ENCODE results near the gene UBXN7. TPM values are rescaled to one million over a fixed set of nuclear protein-coding genes. Genes with fewer than 3 reads are reported as not detected.

UBXN7 gene
- total RNA-seq, 1 experiment from 2014 or later = 99.6 TPM

DNA sequence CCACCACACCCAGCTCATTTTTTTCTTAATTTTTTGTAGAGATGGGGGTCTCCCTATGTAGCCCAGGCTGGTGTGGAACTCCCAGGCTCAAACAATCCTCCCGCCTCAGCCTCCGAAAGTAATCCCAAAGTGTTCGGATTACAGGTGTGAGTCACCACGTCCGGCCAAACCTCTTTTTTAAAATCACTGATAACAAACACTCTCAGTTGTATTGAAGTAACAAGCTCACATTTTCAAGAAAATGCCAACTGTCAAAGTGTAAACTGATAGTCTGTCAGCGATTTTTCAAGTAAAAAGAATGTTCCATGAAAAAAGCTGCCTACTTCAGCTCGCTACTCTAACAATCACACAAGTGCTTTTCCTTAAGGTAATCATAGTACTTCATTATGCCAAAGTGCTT is 33.4 kb downstream of the UBXN7 start:
- ChIA-PET CTCF (interaction anchor here (0.6 kb wide), 1 partner anchor 27 kb away, joined by 3 read pairs; no protein-coding TSS in a partner anchor), POLR2A (no interaction called here)
- Mint-ChIP-seq H3K9me3 (no peaks in the 10 kb centered on the region), H3K27me3 (ENCODE audit: low read depth) (no peaks in the 10 kb centered on the region), H3K36me3 (peaks cover 51% of the 10 kb centered on the region), H3K27ac (no peak overlapping the region; the same call in 1 of the 2 replicates), H3K4me3 (no peak overlapping the region), H3K4me1 (no peaks in the 10 kb centered on the region)
- ATAC-seq = no peak
- no peak for DNase-seq (ENCODE audit: low spot score)
- TF ChIP-seq TEAD1 (CRISPR knock-in tag; IDR thresholded peaks at IDR 0.05) = no peak
- no peak for TF ChIP-seq NR2C2 (CRISPR knock-in tag; IDR thresholded peaks at IDR 0.05)
- no peak for TF ChIP-seq SMAD4 (CRISPR knock-in tag; IDR thresholded peaks at IDR 0.05)
- TF ChIP-seq, protein P1, sequence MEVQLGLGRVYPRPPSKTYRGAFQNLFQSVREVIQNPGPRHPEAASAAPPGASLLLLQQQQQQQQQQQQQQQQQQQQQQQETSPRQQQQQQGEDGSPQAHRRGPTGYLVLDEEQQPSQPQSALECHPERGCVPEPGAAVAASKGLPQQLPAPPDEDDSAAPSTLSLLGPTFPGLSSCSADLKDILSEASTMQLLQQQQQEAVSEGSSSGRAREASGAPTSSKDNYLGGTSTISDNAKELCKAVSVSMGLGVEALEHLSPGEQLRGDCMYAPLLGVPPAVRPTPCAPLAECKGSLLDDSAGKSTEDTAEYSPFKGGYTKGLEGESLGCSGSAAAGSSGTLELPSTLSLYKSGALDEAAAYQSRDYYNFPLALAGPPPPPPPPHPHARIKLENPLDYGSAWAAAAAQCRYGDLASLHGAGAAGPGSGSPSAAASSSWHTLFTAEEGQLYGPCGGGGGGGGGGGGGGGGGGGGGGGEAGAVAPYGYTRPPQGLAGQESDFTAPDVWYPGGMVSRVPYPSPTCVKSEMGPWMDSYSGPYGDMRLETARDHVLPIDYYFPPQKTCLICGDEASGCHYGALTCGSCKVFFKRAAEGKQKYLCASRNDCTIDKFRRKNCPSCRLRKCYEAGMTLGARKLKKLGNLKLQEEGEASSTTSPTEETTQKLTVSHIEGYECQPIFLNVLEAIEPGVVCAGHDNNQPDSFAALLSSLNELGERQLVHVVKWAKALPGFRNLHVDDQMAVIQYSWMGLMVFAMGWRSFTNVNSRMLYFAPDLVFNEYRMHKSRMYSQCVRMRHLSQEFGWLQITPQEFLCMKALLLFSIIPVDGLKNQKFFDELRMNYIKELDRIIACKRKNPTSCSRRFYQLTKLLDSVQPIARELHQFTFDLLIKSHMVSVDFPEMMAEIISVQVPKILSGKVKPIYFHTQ (CRISPR knock-in tag; IDR thresholded peaks at IDR 0.05) = no peak
- TF ChIP-seq, protein P2, sequence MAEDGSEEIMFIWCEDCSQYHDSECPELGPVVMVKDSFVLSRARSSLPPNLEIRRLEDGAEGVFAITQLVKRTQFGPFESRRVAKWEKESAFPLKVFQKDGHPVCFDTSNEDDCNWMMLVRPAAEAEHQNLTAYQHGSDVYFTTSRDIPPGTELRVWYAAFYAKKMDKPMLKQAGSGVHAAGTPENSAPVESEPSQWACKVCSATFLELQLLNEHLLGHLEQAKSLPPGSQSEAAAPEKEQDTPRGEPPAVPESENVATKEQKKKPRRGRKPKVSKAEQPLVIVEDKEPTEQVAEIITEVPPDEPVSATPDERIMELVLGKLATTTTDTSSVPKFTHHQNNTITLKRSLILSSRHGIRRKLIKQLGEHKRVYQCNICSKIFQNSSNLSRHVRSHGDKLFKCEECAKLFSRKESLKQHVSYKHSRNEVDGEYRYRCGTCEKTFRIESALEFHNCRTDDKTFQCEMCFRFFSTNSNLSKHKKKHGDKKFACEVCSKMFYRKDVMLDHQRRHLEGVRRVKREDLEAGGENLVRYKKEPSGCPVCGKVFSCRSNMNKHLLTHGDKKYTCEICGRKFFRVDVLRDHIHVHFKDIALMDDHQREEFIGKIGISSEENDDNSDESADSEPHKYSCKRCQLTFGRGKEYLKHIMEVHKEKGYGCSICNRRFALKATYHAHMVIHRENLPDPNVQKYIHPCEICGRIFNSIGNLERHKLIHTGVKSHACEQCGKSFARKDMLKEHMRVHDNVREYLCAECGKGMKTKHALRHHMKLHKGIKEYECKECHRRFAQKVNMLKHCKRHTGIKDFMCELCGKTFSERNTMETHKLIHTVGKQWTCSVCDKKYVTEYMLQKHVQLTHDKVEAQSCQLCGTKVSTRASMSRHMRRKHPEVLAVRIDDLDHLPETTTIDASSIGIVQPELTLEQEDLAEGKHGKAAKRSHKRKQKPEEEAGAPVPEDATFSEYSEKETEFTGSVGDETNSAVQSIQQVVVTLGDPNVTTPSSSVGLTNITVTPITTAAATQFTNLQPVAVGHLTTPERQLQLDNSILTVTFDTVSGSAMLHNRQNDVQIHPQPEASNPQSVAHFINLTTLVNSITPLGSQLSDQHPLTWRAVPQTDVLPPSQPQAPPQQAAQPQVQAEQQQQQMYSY (CRISPR knock-in tag; IDR thresholded peaks at IDR 0.05) = no peak
- TF ChIP-seq, protein P3, sequence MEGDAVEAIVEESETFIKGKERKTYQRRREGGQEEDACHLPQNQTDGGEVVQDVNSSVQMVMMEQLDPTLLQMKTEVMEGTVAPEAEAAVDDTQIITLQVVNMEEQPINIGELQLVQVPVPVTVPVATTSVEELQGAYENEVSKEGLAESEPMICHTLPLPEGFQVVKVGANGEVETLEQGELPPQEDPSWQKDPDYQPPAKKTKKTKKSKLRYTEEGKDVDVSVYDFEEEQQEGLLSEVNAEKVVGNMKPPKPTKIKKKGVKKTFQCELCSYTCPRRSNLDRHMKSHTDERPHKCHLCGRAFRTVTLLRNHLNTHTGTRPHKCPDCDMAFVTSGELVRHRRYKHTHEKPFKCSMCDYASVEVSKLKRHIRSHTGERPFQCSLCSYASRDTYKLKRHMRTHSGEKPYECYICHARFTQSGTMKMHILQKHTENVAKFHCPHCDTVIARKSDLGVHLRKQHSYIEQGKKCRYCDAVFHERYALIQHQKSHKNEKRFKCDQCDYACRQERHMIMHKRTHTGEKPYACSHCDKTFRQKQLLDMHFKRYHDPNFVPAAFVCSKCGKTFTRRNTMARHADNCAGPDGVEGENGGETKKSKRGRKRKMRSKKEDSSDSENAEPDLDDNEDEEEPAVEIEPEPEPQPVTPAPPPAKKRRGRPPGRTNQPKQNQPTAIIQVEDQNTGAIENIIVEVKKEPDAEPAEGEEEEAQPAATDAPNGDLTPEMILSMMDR (IDR thresholded peaks at IDR 0.05) = no peak
- TF ChIP-seq, protein P4, sequence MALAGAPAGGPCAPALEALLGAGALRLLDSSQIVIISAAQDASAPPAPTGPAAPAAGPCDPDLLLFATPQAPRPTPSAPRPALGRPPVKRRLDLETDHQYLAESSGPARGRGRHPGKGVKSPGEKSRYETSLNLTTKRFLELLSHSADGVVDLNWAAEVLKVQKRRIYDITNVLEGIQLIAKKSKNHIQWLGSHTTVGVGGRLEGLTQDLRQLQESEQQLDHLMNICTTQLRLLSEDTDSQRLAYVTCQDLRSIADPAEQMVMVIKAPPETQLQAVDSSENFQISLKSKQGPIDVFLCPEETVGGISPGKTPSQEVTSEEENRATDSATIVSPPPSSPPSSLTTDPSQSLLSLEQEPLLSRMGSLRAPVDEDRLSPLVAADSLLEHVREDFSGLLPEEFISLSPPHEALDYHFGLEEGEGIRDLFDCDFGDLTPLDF (CRISPR knock-in tag; IDR thresholded peaks at IDR 0.05) = no peak
- TF ChIP-seq, protein P5, sequence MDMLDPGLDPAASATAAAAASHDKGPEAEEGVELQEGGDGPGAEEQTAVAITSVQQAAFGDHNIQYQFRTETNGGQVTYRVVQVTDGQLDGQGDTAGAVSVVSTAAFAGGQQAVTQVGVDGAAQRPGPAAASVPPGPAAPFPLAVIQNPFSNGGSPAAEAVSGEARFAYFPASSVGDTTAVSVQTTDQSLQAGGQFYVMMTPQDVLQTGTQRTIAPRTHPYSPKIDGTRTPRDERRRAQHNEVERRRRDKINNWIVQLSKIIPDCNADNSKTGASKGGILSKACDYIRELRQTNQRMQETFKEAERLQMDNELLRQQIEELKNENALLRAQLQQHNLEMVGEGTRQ (CRISPR knock-in tag; IDR thresholded peaks at IDR 0.05) = no peak
- TF ChIP-seq ATF1 (CRISPR knock-in tag; IDR thresholded peaks at IDR 0.05) = no peak
- TF ChIP-seq, protein P6, sequence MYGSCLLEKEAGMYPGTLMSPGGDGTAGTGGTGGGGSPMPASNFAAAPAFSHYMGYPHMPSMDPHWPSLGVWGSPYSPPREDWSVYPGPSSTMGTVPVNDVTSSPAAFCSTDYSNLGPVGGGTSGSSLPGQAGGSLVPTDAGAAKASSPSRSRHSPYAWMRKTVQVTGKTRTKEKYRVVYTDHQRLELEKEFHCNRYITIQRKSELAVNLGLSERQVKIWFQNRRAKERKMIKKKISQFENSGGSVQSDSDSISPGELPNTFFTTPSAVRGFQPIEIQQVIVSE (CRISPR knock-in tag; IDR thresholded peaks at IDR 0.05; ENCODE audit: borderline replicate concordance) = no peak
- TF ChIP-seq, protein P7, sequence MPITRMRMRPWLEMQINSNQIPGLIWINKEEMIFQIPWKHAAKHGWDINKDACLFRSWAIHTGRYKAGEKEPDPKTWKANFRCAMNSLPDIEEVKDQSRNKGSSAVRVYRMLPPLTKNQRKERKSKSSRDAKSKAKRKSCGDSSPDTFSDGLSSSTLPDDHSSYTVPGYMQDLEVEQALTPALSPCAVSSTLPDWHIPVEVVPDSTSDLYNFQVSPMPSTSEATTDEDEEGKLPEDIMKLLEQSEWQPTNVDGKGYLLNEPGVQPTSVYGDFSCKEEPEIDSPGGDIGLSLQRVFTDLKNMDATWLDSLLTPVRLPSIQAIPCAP (CRISPR knock-in tag; IDR thresholded peaks at IDR 0.05) = no peak
- no peak for TF ChIP-seq NFYB (CRISPR knock-in tag; conservative IDR thresholded peaks at IDR 0.05; ENCODE audit: low read depth)
- TF ChIP-seq TEAD4 (CRISPR knock-in tag; IDR thresholded peaks at IDR 0.05) = no peak
- TF ChIP-seq MYBL2 (CRISPR knock-in tag; IDR thresholded peaks at IDR 0.05) = no peak
- no peak for TF ChIP-seq NFE2L1 (CRISPR knock-in tag; IDR thresholded peaks at IDR 0.05)
